ENCODE data around the gene MTMR12. TPM values are rescaled to one million over a fixed set of nuclear protein-coding genes. Genes with fewer than 3 reads are reported as not detected.

MTMR12 gene
- total and polyA plus RNA-seq, 2 donors (not counting 3 experiments of a cell fraction or from before 2014, with no cell fraction given), result 18.2 to 38.6 TPM

- BruUV-seq (replicated peaks), result no TSS peak
- ChIA-PET CTCF (interaction anchor here (1.0 to 1.1 kb wide), 2 partner anchors 91 to 93 kb away, joined by 3 read pairs; no protein-coding TSS in a partner anchor), POLR2A (no interaction called here)
- TF ChIP-seq CTCF (IDR thresholded peaks at IDR 0.05; ENCODE audit: extremely low read depth in 1 of 2, insufficient read depth in 1 of 2, low read depth in 1 of 2, low read length in 2 of 2) (no peak), MYC (IDR thresholded peaks at IDR 0.05; ENCODE audit: low read depth, low read length) (no peak), FOS (IDR thresholded peaks at IDR 0.05; ENCODE audit: borderline replicate concordance, insufficient read depth, low read length) (no peak), POLR2A (IDR thresholded peaks at IDR 0.05; ENCODE audit: low read depth, low read length) (no peak), JUN (IDR thresholded peaks at IDR 0.05; ENCODE audit: borderline replicate concordance, insufficient read depth, insufficient read length, low read depth) (no peak), MAX (IDR thresholded peaks at IDR 0.05; ENCODE audit: insufficient read depth, insufficient read length) (no peak), GATA2 (IDR thresholded peaks at IDR 0.05; ENCODE audit: insufficient read depth, insufficient read length, low read depth, low read length) (no peak), POLR2AphosphoS5 (IDR thresholded peaks at IDR 0.05; ENCODE audit: insufficient read depth, low read depth, low read length) (no peak), EZH2 (IDR thresholded peaks at IDR 0.05; ENCODE audit: borderline replicate concordance, low read depth, low read length, severe bottlenecking) (no peak)
- Histone ChIP-seq H3K4me2 (ENCODE audit: insufficient read depth, low read length) (no peak overlapping the region), H4K20me1 (replicated peaks; ENCODE audit: control insufficient read depth, extremely low read depth, insufficient read depth, low read length) (no peaks in the 10 kb centered on the region), H3K9ac (replicated peaks; ENCODE audit: extremely low read depth, insufficient read depth, low read length) (no peak overlapping the region), H3K9me1 (replicated peaks; ENCODE audit: control insufficient read depth, extremely low read depth, insufficient read depth, low read length) (no peaks in the 10 kb centered on the region), H3K9me3 (replicated peaks; ENCODE audit: control insufficient read depth, insufficient read depth, low read length) (no peaks in the 10 kb centered on the region), H3K27me3 (ENCODE audit: control insufficient read depth in 2 of 2, insufficient read depth in 2 of 2, low read length in 2 of 2) (no peaks in the 10 kb centered on the region), H3K4me3 (replicated peaks in 1 of 3; ENCODE audit: insufficient read depth in 1 of 3, low read depth in 1 of 3, low read length in 3 of 3) (no peak overlapping the region), H3K36me3 (ENCODE audit: control insufficient read depth in 2 of 2, extremely low read depth in 1 of 2, insufficient read depth in 2 of 2, low read length in 2 of 2) (no peaks in the 10 kb centered on the region), H3K4me1 (ENCODE audit: control insufficient read depth, extremely low read depth, insufficient read depth, low read length) (no peaks in the 10 kb centered on the region), H3K79me2 (ENCODE audit: control insufficient read depth, insufficient read depth, low read length) (no peaks in the 10 kb centered on the region), H3K27ac (ENCODE audit: insufficient read depth, low read depth, low read length) (no peak overlapping the region), H2AFZ (ENCODE audit: low read depth, low read length) (no peak overlapping the region)
- intact Hi-C loops (cut with micrococcal nuclease) (no loop called here), dilution Hi-C loops (cut with MboI; ENCODE audit: extremely low pct_ligation_motif_present, low sequenced_read_pairs) (no loop called here)
- no peak for FAIRE-seq
- DNase-seq (ENCODE audit: low read depth, low spot score), result no peak
These were observed 12.3 kb upstream of the MTMR12 start for GRCh38 chr5:32325062-32325461.
